GM19452 (cell line): ENCODE results near the gene SNRPF.

ENCODE experiments used
- ATAC-seq: cut with Tn5 transposase; IDR thresholded peaks from one replicate; pipeline ENCODE4 v1.9.1; 2021; ENCODE audit not compliant: unreplicated experiment

Gene SNRPF

GRCh38 chr12:95859344-95859816 is 628 bp downstream of the SNRPF start:
- no peak for ATAC-seq

GRCh38 chr12:95859947-95860850 is 1.4 kb downstream of the SNRPF start:
- ATAC-seq, result no peak

- ATAC-seq, result no peak
Observed at GRCh38 chr12:95862038-95862437, 3.3 kb downstream of the SNRPF start.

GRCh38 chr12:95863337-95863736 is 4.6 kb downstream of the SNRPF start:
- ATAC-seq, result no peak

GRCh38 chr12:95870897-95871296 is 12.1 kb downstream of the SNRPF start:
- no peak for ATAC-seq

- no peak for ATAC-seq
Observed at GRCh38 chr12:95874452-95874851, 15.7 kb downstream of the SNRPF start.

GRCh38 chr12:95877622-95878021 is 18.9 kb downstream of the SNRPF start:
- ATAC-seq, result no peak

- no peak for ATAC-seq
Observed at GRCh38 chr12:95880895-95881294, 22.1 kb downstream of the SNRPF start.

GRCh38 chr12:95881331-95881955 is 22.7 kb downstream of the SNRPF start:
- ATAC-seq, result no peak

- ATAC-seq, result no peak
Observed at GRCh38 chr12:95882080-95882479, 23.3 kb downstream of the SNRPF start.

GRCh38 chr12:95882873-95883272 is 24.1 kb downstream of the SNRPF start:
- ATAC-seq, result no peak

- ATAC-seq, result no peak
Observed at GRCh38 chr12:95884998-95885397, 26.2 kb downstream of the SNRPF start.

- ATAC-seq, result no peak
Observed at GRCh38 chr12:95887311-95887710, 28.6 kb downstream of the SNRPF start.

GRCh38 chr12:95890958-95891357 is 32.2 kb downstream of the SNRPF start:
- no peak for ATAC-seq

GRCh38 chr12:95896846-95897245 is 38.1 kb downstream of the SNRPF start:
- ATAC-seq, result no peak

GRCh38 chr12:95898081-95898480 is 39.3 kb downstream of the SNRPF start:
- ATAC-seq, result no peak

- ATAC-seq, result no peak
Observed at GRCh38 chr12:95908573-95908972, 49.8 kb downstream of the SNRPF start.

GRCh38 chr12:95909871-95910270 is 51.1 kb downstream of the SNRPF start:
- ATAC-seq, result no peak
